ENCODE results near the gene ST3GAL3.
A peak's percentile ranks its signal among the peaks of the same experiment; 100 is the strongest.

The ST3GAL3 gene

GRCh38 chr1:43707190-43708001, at the start of gene ST3GAL3:
Gene ST3GAL3 (plus strand): TSS chr1:43707536. CDS start chr1:43736263, 28,727 bp downstream.
- peak; percentile 94 for DNase-seq (ENCODE audit: low spot score)

GRCh38 chr1:43659212-43660166, 47.8 kb upstream of the ST3GAL3 start:
- DNase-seq (ENCODE audit: low spot score), result no peak

GRCh38 chr1:43660355-43660754, 47.0 kb upstream of the ST3GAL3 start:
- DNase-seq (ENCODE audit: low spot score), result no peak

- no peak for DNase-seq (ENCODE audit: low spot score)
Measured at GRCh38 chr1:43664369-43664768, 43.0 kb upstream of the ST3GAL3 start.

GRCh38 chr1:43666608-43667007, 40.7 kb upstream of the ST3GAL3 start:
- peak; percentile 31 for DNase-seq (ENCODE audit: low spot score)

- no peak for DNase-seq (ENCODE audit: low spot score)
Measured at GRCh38 chr1:43668956-43669355, 38.4 kb upstream of the ST3GAL3 start.

GRCh38 chr1:43669878-43670277, 37.5 kb upstream of the ST3GAL3 start:
- DNase-seq (ENCODE audit: low spot score), result no peak

GRCh38 chr1:43671193-43671592, 36.1 kb upstream of the ST3GAL3 start:
- no peak for DNase-seq (ENCODE audit: low spot score)

GRCh38 chr1:43671626-43672330, 35.6 kb upstream of the ST3GAL3 start:
- DNase-seq (ENCODE audit: low spot score), result no peak

- DNase-seq (ENCODE audit: low spot score), result no peak
Measured at GRCh38 chr1:43673261-43673660, 34.1 kb upstream of the ST3GAL3 start.

GRCh38 chr1:43678940-43679339, 28.4 kb upstream of the ST3GAL3 start:
- DNase-seq (ENCODE audit: low spot score), result no peak

GRCh38 chr1:43683560-43683959, 23.8 kb upstream of the ST3GAL3 start:
- no peak for DNase-seq (ENCODE audit: low spot score)

- DNase-seq (ENCODE audit: low spot score), result no peak
Measured at GRCh38 chr1:43686801-43687200, 20.5 kb upstream of the ST3GAL3 start.

- DNase-seq (ENCODE audit: low spot score), result no peak
Measured at GRCh38 chr1:43687301-43688108, 19.8 kb upstream of the ST3GAL3 start.

- DNase-seq (ENCODE audit: low spot score), result no peak
Measured at GRCh38 chr1:43688109-43688387, 19.3 kb upstream of the ST3GAL3 start.

GRCh38 chr1:43688594-43689000, 18.7 kb upstream of the ST3GAL3 start:
- no peak for DNase-seq (ENCODE audit: low spot score)

GRCh38 chr1:43689289-43689688, 18.0 kb upstream of the ST3GAL3 start:
- DNase-seq (ENCODE audit: low spot score), result no peak

- DNase-seq (ENCODE audit: low spot score), result no peak
Measured at GRCh38 chr1:43691871-43692815, 15.2 kb upstream of the ST3GAL3 start.

GRCh38 chr1:43693371-43693770, 14.0 kb upstream of the ST3GAL3 start:
- DNase-seq (ENCODE audit: low spot score), result no peak

GRCh38 chr1:43699281-43699680, 8.1 kb upstream of the ST3GAL3 start:
- no peak for DNase-seq (ENCODE audit: low spot score)

GRCh38 chr1:43703836-43704235, 3.5 kb upstream of the ST3GAL3 start:
- no peak for DNase-seq (ENCODE audit: low spot score)

All from LoVo (cell line).